Activated naive CD4-positive, alpha-beta T cell treated with anti-CD3 and anti-CD28 coated beads, Interleukin-2, amount 50 U/mL, for 72 hours (primary cell): ENCODE measurements around the gene GPR68. TPM values are rescaled to one million over a fixed set of nuclear protein-coding genes. Genes with fewer than 3 reads are reported as not detected.
"Not testable (repeated sequence)": the region's sequence is repeated elsewhere in the genome, so short reads cannot be mapped to it uniquely, and the experiment has no call there.

Source experiments
- ATAC-seq, 2 donors: fragments of 150-1000 bp; cut with Tn5 transposase; 2 replicates each; pipeline ENCODE4 v1.10.0; 2021; ENCODE audit warnings: mild to moderate bottlenecking in 2 of 2, moderate library complexity in 2 of 2
- DNase-seq, 2 donors: peaks; one replicate each; pipeline ENCODE4 v3.0.0; 2021 to 2022; ENCODE audit warnings: low spot score in 2 of 2
- H3K27ac Mint-ChIP-seq, 2 donors: one replicate each; pipeline ENCODE4 v1.8.0; 2022; ENCODE audit warnings: mild to moderate bottlenecking in 2 of 2, mixed read lengths in 2 of 2
- H3K36me3 Mint-ChIP-seq, 2 donors: one replicate each; pipeline ENCODE4 v1.8.0; 2022; ENCODE audit warnings: mixed read lengths in 2 of 2
- H3K9me3 Mint-ChIP-seq, 2 donors: one replicate each; pipeline ENCODE4 v1.8.0; 2022; ENCODE audit warnings: mixed read lengths in 2 of 2
- total RNA-seq, 2 donors: library from RNA; stranded (reverse); gene quantifications; one replicate each; pipeline ENCODE4 v1.2.3, GENCODE V29; 2022

Gene GPR68
- total RNA-seq, 2 donors from 2014 or later = 4.6 to 12.7 TPM

DNA sequence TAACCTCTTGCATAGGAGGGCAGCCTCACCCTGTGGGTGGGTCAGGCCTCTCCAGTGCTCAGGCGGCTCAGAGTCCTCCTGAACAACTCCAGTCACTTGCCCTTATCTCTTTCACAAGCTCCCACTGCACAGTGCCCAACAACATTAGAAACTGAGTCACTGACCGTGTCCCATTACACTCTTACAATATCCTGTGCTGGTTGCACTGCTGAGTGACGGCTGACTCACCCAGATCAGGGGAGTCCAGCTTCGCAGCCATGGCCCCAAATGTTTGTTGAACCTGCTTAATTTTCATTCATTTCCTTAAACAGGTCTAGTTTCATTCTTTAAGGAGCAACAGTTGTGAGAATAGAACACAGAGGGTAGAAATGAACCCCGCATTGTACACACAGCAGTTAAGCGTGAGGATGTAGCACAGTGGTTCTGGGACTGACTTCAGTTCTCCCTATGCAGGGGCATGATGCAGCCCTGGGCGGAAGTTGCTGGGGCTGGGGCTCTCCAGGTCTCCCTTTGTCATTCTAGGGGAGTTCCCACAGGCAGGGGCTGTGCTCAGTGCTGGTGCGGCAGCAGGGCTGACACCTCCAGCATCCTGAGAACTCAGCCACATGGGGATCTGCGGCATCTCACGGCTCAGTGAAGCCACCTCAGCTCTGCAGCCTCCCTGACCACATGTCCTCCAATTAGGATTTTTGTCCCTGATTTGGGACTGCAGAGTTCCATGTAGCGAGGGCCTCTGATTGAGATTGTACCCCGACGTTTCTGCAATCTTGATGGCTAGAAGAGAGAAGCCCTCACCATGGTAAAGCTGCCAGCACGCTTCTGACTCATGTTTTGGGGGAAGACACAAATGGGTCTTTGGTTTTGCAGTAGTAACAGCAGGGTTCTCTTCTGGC, 16.1 kb downstream of the GPR68 start:
- Mint-ChIP-seq H3K9me3 (peaks cover 3 to 6% of the 10 kb centered on the region in 2 donors), H3K36me3 (peaks cover 24 to 60% of the 10 kb centered on the region in 2 donors), H3K27ac (peak overlapping the region; percentile 85 to 98)
- DNase-seq = peak; percentile 79 to 90
- ATAC-seq = peak; percentile 80 to 87

DNA sequence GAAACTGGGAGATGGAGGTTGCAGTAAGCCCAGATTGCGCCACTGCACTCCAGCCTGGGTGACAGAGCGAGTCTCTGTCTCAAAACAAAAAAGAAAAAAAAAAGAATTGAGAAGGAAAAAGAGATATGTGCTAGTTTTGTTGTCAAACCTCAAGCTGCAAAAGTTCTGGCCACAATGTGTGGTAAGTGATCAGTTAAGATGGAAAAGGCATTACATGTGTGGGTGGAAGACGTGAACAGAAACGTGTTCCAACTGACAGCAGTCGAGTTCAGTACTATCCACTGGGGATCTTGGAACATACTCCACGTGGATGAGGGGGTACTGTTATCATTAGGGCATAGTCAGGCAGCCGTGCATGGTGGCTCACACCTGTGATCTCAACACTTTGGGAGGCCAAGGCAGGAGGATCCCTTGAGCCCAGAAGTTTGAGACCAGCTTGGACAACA, 17.3 kb downstream of the GPR68 start:
- Mint-ChIP-seq H3K36me3 (peaks cover 22 to 66% of the 10 kb centered on the region in 2 donors), H3K27ac (peak overlapping the region; percentile 85 to 97), H3K9me3 (peaks cover 9 to 12% of the 10 kb centered on the region in 2 donors)
- ATAC-seq (peak; percentile 0 to 7), DNase-seq (no peak)

DNA sequence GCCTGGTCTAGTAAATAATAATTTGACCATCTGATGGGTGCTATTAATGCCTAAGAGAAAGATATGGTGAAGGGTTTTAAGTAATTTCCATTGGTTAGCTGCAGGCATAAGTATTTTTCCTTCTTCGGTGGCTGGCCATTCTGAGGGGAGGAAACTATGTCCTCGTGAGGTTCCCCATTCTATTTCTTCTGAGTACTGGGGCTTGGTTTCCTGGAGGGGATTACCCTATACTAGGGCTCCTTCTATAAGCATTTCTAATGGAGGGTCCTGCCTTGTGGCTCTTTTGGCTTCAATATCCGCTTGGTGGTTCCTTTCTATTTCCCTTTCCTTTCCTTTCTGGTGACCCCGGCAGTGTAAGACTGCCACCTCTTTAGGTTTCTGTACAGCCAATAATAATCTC, 18.1 kb downstream of the GPR68 start:
- Mint-ChIP-seq H3K9me3 (peaks cover 10 to 17% of the 10 kb centered on the region in 2 donors), H3K36me3 (peaks cover 23 to 66% of the 10 kb centered on the region in 2 donors)
- ATAC-seq = not testable (repeated sequence)

DNA sequence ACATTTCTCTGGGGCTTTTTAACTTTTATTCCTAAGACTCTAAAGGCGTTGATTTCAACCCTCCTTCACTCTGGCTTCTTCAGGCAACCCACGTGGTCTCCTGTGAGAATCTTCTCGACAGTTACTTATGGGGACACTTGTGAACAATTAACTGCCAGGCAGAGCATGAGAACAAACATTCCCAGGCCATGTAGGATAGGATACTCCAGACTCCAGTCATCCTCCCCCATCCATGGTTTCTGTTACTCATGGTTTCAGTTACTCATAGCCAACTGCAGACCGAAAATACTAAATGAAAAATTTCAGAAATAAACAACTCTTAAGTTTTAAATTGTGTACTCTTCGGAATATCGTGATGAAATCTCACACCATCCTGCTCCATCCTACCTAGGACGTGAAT, 19.5 kb downstream of the GPR68 start:
- ATAC-seq = no peak
- H3K27ac Mint-ChIP-seq = peak overlapping the region in 1 of 2 donors; percentile 33
- H3K36me3 Mint-ChIP-seq = peaks cover 24 to 66% of the 10 kb centered on the region in 2 donors
- peaks cover 10 to 22% of the 10 kb centered on the region in 2 donors for H3K9me3 Mint-ChIP-seq
- DNase-seq = no peak

More for the DNA sequence above, 18.1 kb downstream of the GPR68 start:
- peak overlapping the region; percentile 85 to 97 for H3K27ac Mint-ChIP-seq
- DNase-seq = not testable (repeated sequence)

DNA sequence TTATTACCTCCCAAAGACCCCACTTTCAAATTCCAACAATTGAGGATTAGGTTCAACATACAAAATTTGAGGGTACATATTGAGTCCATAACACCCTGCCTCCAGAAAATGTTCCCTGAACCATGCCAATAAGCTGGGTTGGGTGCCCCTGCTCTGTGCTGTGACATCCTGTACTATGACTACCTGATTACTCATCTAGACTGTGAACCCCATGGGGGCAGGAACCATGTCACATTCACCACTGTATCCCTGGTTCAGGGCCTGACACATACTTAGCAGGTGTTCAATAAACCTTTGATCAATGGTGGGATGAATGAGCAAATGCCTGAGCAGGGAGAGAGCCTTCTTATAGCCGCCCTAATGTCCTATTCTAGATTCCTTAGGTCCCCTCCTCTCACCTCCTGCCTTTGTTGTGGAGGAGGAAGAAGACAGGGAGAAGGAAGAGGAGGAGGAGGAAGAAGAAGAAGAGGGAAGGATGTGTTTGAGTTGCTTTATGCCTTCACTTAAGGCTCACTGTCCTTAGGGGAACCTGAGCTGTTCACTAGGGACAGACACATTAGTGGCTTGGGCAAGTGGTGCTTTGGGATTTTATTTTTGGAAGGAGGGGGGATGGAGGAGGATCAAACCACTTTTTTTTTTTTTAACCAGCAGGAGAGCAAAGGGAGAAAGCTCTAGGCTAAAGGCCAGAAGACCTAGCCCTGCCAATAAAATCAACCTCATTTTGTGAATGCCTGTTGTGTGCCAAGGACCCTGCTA, 21.3 kb downstream of the GPR68 start:
- H3K27ac Mint-ChIP-seq = peak overlapping the region; percentile 70 to 85
- peak in 1 of 2 donors; percentile 77 for DNase-seq
- H3K36me3 Mint-ChIP-seq = peaks cover 24 to 67% of the 10 kb centered on the region in 2 donors
- peaks cover 10 to 22% of the 10 kb centered on the region in 2 donors for H3K9me3 Mint-ChIP-seq
- peak; percentile 60 to 95 for ATAC-seq

DNA sequence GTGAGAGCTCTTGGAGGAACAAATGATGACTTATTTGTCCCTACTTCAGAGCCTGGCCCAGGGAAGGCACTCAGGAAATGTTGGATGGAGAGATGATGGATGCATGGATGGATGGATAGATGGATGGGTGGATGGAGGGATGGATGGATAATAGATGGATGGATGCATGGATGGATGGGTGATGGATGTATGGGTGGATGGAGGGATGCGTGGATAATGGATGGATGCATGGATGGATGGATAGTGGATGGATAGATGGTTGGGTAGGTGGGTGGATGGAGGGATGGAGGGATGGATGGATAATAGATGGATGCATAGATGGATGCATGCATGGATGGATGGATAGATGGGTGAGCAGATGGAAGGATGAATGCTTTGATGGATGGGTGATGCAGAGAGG, 23.2 kb downstream of the GPR68 start:
- H3K36me3 Mint-ChIP-seq = peaks cover 24 to 66% of the 10 kb centered on the region in 2 donors
- DNase-seq (no peak), ATAC-seq (no peak)
- H3K9me3 Mint-ChIP-seq = peaks cover 10 to 22% of the 10 kb centered on the region in 2 donors
- H3K27ac Mint-ChIP-seq = no peak overlapping the region

DNA sequence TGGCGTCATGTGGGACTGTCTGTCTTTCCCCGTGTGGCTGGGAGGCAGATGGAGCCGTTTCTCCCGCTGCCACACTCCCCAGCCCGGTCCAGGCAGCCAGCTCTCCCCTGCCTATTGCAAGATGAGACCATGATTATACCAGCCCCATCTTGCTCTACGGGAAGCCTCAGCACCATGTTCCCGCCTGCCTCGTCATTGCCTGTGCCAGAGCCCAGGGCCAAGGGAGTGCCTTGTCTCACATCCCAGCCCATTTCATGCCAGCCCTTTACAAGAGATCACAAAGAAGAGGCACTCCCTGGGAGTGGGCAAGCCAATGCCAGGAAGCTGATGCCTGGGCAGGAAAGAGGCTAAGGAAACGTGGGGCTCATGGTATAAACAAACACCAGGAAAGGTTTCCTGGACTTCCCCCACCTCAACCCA, 23.9 kb downstream of the GPR68 start:
- ATAC-seq (no peak), DNase-seq (no peak)
- Mint-ChIP-seq H3K27ac (peak overlapping the region in 1 of 2 donors; percentile 69), H3K9me3 (peaks cover 10 to 22% of the 10 kb centered on the region in 2 donors), H3K36me3 (peaks cover 28 to 59% of the 10 kb centered on the region in 2 donors)

DNA sequence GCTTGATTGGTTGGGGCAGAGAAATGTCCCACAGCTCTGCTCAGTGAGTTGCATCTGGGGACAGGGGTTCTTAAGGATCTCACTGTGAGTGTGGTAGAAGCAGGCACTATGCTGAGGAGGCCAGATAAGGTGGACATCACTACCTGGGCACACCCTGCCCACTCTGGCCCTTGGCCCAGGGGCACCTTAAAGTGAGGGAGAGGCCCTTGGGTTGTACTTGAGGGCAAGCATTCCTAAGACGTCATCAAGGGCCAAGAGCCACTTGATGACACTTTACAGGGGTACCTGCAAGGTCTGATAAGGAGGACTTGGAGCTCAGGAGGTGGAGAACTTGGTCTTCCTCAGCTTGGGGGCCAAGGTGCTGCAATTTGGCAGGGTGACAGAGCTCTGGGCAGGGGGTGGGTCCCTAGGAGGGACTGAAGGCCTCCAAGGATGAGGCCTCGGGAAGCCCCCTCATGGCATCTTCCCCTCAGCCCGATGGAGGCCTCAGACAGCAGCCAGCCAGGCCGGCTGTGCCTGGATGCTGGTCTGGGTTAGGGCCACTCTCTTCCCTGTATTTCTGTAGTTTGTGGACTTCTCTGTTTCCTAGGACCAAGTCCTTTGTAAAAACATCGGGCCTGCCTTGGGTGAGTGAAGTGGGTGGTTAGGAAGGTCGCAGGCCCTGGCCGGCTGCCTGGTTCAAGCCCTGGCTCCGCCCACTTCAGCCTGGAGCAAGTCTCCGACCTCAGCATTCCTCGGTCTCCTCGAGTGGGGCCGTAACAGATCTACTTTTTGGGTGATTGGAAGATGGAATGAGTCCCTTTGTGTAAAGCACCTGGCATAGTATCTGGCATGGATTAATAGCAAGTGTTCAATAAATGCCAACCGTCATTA, 24.8 kb downstream of the GPR68 start:
- Mint-ChIP-seq H3K27ac (peak overlapping the region in 1 of 2 donors; percentile 84), H3K9me3 (peaks cover 10 to 22% of the 10 kb centered on the region in 2 donors), H3K36me3 (peaks cover 34 to 51% of the 10 kb centered on the region in 2 donors)
- no peak for DNase-seq
- ATAC-seq = no peak

DNA sequence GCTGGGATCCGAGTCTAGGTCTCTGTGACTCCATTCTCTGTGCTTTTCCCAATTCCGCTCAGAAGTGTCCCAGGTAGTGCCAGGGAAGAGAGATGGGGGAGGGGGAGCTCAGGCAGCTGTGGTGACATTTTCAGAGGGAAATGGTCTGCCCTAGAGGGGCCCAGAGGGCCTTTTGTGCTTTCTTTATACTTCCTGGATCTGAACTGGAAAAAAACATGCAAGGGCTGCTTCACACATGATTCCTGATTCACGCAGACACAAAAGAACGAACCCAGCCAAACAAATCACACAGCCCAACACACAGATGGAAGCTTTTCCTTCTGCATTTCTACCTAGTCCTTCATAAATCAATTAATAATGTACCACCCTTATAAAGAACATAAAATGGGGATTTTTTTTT, 26.5 kb downstream of the GPR68 start:
- Mint-ChIP-seq H3K36me3 (peaks cover 35 to 45% of the 10 kb centered on the region in 2 donors), H3K27ac (peak overlapping the region; percentile 11 to 65), H3K9me3 (peaks cover 5 to 16% of the 10 kb centered on the region in 2 donors)
- DNase-seq = no peak
- no peak for ATAC-seq

DNA sequence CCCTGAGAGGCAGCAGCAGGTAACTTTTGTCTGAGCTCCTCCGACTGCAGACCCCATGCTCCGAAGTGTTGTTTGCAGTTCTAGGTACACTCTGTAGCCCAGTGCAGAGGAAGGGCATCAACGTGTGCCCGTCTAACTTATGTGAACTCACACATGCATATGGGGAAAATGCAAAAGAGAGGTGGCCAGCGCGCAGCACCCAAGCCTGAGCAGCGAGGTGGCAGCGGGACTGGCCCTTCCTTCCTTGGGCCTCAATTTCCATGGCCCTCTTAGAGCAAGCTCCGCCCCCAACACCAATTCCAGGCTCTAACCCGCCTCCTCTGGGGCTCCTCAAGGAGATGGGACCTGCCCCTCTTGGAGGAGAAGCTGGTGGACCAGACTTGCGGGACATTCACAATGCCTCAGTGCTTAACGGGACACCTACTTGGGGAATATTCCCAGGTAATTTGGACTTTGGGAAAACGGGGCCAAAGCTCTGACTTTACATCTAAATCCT, 27.7 kb downstream of the GPR68 start:
- DNase-seq = no peak
- Mint-ChIP-seq H3K9me3 (peaks cover 5% of the 10 kb centered on the region in 2 donors), H3K36me3 (peaks cover 30 to 32% of the 10 kb centered on the region in 2 donors)

DNA sequence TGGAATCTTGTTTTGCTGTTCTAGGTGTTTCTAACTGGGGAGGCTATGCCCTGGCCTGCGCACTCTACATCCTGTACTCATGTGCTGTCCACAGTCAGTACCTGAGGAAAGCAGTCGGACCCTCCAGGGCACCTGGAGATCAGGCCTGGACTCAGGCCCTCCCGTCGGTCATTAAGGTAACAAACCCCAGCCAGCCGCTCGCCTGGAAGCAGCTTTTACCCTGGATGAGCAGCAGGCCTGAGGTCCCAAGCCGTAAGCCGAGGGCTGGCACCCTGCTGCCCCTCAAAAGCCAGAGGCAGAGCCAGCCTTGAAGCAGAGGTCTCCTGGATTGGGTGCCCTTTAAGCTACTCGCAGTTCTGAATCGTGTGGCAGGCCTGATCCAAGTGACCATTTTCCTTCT, 29.1 kb downstream of the GPR68 start:
- Mint-ChIP-seq H3K9me3 (no peaks in the 10 kb centered on the region), H3K36me3 (peaks cover 20 to 26% of the 10 kb centered on the region in 2 donors), H3K27ac (peak overlapping the region in 1 of 2 donors; percentile 90)
- DNase-seq (no peak), ATAC-seq (no peak)

More for the DNA sequence above, 27.7 kb downstream of the GPR68 start:
- H3K27ac Mint-ChIP-seq = peak overlapping the region in 1 of 2 donors; percentile 11
- ATAC-seq = no peak

DNA sequence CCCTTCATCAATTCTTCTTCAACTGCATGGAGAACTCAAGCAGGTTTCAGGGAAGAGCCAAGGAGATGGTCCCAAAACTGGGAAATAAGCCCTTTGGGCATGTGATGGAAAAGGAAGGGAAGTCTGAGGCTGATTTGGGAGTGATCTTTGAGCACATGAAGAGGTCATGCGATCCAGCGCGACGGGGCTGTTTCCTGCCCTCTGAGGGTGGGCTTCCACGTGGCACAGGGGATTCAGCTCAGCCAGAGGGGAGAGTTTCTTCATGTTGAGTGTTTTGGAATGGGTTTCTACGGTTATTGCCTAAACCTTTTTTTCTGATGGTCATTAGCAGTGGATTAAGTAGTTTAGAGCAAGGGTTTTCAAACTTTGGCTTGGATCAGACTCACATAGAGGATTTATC, 30.2 kb downstream of the GPR68 start:
- ATAC-seq (no peak), DNase-seq (no peak)
- H3K36me3 Mint-ChIP-seq = peaks cover 21 to 23% of the 10 kb centered on the region in 2 donors
- H3K27ac Mint-ChIP-seq = peak overlapping the region in 1 of 2 donors; percentile 85
- H3K9me3 Mint-ChIP-seq = no peaks in the 10 kb centered on the region

DNA sequence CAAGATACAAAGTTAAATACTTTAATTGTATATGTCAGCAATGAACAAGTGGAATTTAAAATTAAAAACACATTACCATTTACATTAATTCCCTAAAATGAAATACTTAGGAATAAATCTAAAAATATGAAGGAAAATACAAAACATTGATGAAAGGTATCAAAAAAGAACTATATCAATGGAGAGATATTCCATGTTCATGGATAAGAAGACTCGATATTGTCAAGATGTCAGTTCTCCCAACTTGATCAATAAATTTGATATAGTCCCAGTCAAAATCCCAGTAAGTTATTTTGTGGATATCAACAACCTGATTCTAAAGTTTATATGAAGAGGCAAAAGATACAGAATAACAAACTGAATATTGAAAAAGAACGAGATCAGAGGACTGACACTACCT, 33.5 kb downstream of the GPR68 start:
- H3K9me3 Mint-ChIP-seq = no peaks in the 10 kb centered on the region
- DNase-seq = no peak
- no peak overlapping the region for H3K27ac Mint-ChIP-seq
- no peak for ATAC-seq
- H3K36me3 Mint-ChIP-seq = peaks cover 23 to 36% of the 10 kb centered on the region in 2 donors

DNA sequence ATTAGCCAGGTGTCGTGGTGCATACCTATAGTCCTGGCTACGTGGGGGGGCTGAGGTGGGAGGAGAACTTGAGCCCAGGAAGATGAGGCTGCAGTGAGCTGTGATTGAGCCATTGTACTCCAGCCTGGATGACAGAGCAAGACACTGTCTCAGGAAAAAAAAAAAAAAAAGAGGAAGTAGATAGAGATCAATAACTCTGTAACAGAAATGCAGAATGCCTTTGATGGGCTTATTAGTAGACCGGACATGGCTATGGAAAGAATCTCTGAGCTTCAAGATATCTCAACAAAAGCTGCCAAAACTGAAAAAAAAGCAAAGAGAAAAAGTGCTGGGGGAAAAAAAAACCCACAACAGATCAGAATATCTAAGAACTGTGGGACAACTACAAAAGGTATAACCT, 37.5 kb downstream of the GPR68 start:
- ATAC-seq (no peak), DNase-seq (no peak)
- H3K9me3 Mint-ChIP-seq = peaks cover 0 to 4% of the 10 kb centered on the region in 2 donors
- peaks cover 6 to 49% of the 10 kb centered on the region in 2 donors for H3K36me3 Mint-ChIP-seq
- H3K27ac Mint-ChIP-seq = no peak overlapping the region

DNA sequence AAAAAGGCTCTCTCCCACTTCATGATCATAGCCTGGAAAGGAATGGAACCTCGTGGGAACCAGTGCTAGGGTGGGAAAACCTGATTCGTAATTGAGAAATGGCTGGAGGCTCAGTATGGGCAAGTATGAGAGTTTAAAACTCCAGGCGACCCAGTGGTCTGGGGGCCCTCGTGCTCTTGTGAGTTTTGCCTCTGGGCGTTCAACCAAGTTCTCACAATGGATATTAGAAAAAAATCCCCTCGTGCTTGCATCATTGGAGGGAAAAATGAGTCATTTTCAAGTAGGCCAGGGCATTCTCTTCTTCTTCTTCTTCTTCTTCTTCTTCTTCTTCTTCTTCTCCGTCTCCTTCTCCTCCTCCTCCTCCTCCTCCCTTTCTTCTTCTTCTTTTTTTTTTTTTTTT, 39.0 kb downstream of the GPR68 start:
- Mint-ChIP-seq H3K36me3 (peaks cover 14 to 51% of the 10 kb centered on the region in 2 donors), H3K27ac (peak overlapping the region; percentile 48 to 73), H3K9me3 (peaks cover 0 to 11% of the 10 kb centered on the region in 2 donors)
- no peak for ATAC-seq
- DNase-seq = no peak

DNA sequence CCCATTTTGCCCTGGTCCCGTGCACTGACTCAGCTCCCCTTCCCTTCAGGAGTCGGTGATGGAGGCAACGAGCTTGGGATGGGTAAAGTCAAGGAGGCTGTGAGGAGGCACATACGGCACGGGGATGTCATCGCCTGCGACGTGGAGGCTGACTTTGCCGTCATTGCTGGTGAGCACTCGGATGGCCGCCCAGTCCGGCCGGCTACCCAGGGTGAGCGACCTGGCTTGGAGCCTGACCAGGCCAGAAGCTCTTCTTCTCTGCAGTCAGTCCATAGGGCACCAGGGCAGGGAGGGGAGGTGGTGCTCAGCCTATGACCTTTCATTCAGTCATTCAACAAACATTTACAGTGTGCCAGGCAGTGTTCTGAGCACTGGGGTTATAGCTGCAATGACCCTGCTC, 39.8 kb downstream of the GPR68 start:
- ATAC-seq (no peak), DNase-seq (no peak)
- H3K36me3 Mint-ChIP-seq = peaks cover 17 to 59% of the 10 kb centered on the region in 2 donors
- peak overlapping the region in 1 of 2 donors; percentile 95 for H3K27ac Mint-ChIP-seq
- H3K9me3 Mint-ChIP-seq = peaks cover 0 to 12% of the 10 kb centered on the region in 2 donors
